ENCODE measurements around the gene DCAF12.
"Not testable (repeated sequence)": the region's sequence is repeated elsewhere in the genome, so short reads cannot be mapped to it uniquely, and the experiment has no call there.

DCAF12 gene

GRCh38 chr9:34070606-34071324 lies 55.7 kb downstream of the DCAF12 start:
- Histone ChIP-seq H3K4me3 (no peak overlapping the region), H3K4me1 (no peaks in the 10 kb centered on the region; the same call in 1 of the 2 replicates), H3K36me3 (replicated peaks) (no peaks in the 10 kb centered on the region), H3K9me3 (no peaks in the 10 kb centered on the region), H3K27me3 (ENCODE audit: low read depth) (no peaks in the 10 kb centered on the region)
- in situ Hi-C loops (cut with MboI; ENCODE audit: low sequenced_read_pairs): no loop called here
- DNase-seq (ENCODE audit: low spot score in 2 of 2): no peak

DNA sequence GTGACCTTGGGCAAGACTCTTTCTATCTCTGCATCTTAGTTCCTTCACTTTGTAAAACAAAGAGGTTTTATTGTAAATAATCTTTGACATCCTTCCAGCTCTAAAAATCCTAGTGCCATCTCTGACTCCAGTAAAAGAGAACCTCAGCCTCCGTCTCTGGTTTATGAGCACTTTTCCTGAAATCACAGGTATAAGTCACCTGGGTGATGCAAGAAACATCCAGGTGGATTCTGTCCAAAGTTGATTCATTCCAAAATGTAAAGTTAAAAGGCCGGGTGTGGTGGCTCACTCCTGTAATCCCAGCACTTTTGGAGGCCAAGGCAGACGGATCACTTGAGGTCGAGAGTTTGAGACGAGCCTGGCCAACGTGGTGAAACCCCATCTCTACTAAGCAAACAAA lies 56.7 kb downstream of the DCAF12 start:
- in situ Hi-C loops (cut with MboI; ENCODE audit: low sequenced_read_pairs): no loop called here

GRCh38 chr9:34065541-34065940 lies 61.0 kb downstream of the DCAF12 start:
- H3K4me3 ChIP-seq: no peak overlapping the region
- no peaks in the 10 kb centered on the region for H3K27me3 ChIP-seq (ENCODE audit: low read depth)
- H3K4me1 ChIP-seq: peaks cover 4% of the 10 kb centered on the region
- no peaks in the 10 kb centered on the region for H3K36me3 ChIP-seq (replicated peaks)
- peak in 1 of 2 experiments; percentile 65 for DNase-seq (ENCODE audit: low spot score in 2 of 2)
- no peaks in the 10 kb centered on the region for H3K9me3 ChIP-seq
- in situ Hi-C loops (cut with MboI; ENCODE audit: low sequenced_read_pairs): no loop called here

More for the DNA sequence above, 56.7 kb downstream of the DCAF12 start:
- Histone ChIP-seq H3K36me3 (replicated peaks) (no peaks in the 10 kb centered on the region), H3K27me3 (ENCODE audit: low read depth) (no peaks in the 10 kb centered on the region), H3K9me3 (no peaks in the 10 kb centered on the region), H3K4me3 (no peak overlapping the region), H3K4me1 (peaks cover 4% of the 10 kb centered on the region)
- DNase-seq (ENCODE audit: low spot score in 2 of 2): no peak

DNA sequence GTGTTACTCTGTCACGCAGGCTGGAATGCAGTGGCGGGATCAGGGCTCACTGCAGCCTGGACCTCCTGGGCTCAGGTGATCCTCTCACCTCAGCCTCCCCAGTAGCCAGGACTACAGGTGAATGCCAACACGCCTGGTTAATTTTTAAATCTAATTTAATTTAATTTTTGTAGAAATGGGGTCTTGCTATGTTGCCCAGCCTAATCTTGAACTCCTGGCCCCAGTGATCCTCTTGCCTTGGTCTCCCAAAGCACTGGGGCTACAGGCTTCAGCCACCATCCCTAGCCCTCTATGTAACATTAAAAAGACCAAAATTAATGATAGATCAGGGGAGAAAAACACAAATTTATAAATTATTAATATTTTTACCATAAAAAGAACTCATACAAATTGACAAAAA lies 66.5 kb downstream of the DCAF12 start:
- H3K36me3 ChIP-seq (replicated peaks): no peaks in the 10 kb centered on the region
- 0 out of 2 replicates have a peak, but pooled peaks cover 2% of the 10 kb centered on the region for H3K27me3 ChIP-seq (ENCODE audit: low read depth)
- in situ Hi-C loops (cut with MboI; ENCODE audit: low sequenced_read_pairs): no loop called here
- H3K9me3 ChIP-seq: no peaks in the 10 kb centered on the region
- no peak overlapping the region for H3K4me3 ChIP-seq
- H3K4me1 ChIP-seq: peaks cover 6% of the 10 kb centered on the region
- DNase-seq (ENCODE audit: low spot score in 2 of 2): no peak

DNA sequence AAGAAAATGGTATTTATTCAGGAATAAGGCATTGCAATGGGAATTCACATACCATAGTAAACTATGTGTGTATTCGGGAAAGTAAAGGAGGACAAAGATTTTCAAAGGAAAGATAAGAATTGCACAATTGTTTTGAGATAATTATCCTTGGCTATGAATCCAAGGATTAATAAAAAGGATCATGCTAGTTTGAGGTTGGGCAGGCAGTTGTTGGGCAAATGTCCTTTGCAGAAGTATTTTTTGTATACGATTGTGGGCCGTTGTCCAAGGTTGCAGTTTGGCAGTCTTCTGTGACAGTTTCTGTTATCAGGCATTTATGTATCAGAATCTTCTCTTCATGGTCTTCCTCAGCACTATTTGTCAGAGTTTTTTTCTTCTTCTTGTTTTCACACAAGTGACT lies 67.2 kb downstream of the DCAF12 start:
- no peaks in the 10 kb centered on the region for H3K36me3 ChIP-seq (replicated peaks)
- no peak overlapping the region for H3K4me3 ChIP-seq
- in situ Hi-C loops (cut with MboI; ENCODE audit: low sequenced_read_pairs): no loop called here
- no peaks in the 10 kb centered on the region for H3K9me3 ChIP-seq
- H3K27me3 ChIP-seq (ENCODE audit: low read depth): 0 out of 2 replicates have a peak, but pooled peaks cover 2% of the 10 kb centered on the region
- DNase-seq (ENCODE audit: low spot score in 2 of 2): no peak
- peaks cover 6% of the 10 kb centered on the region for H3K4me1 ChIP-seq

- H3K4me1 ChIP-seq: peaks cover 16% of the 10 kb centered on the region
- peak overlapping the region; percentile 77 for H3K4me3 ChIP-seq
- H3K36me3 ChIP-seq (replicated peaks): peaks cover under 1% of the 10 kb centered on the region; the same call in 1 of the 2 replicates
- peaks cover 2% of the 10 kb centered on the region; the same call in 1 of the 2 replicates for H3K9me3 ChIP-seq
- no peak for DNase-seq (ENCODE audit: low spot score in 2 of 2)
- no peaks in the 10 kb centered on the region for H3K27me3 ChIP-seq (ENCODE audit: low read depth)
- in situ Hi-C loops (cut with MboI; ENCODE audit: low sequenced_read_pairs): no loop called here
These were observed 76.7 kb downstream of the DCAF12 start for GRCh38 chr9:34049630-34050384.

GRCh38 chr9:34048727-34049629 lies 77.5 kb downstream of the DCAF12 start, which contains the start of gene UBAP2:
TSS of gene UBAP2 (minus strand) at chr9:34048887. CDS start at chr9:34017148, 31,739 bp downstream.
- H3K9me3 ChIP-seq: peaks cover 2% of the 10 kb centered on the region; the same call in 1 of the 2 replicates
- in situ Hi-C loops (cut with MboI; ENCODE audit: low sequenced_read_pairs): no loop called here
- H3K36me3 ChIP-seq (replicated peaks): peaks cover 5% of the 10 kb centered on the region; the same call in 1 of the 2 replicates
- no peaks in the 10 kb centered on the region for H3K27me3 ChIP-seq (ENCODE audit: low read depth)
- H3K4me3 ChIP-seq: peak within 1 kb of the TSS; percentile 77
- H3K4me1 ChIP-seq: peaks cover 16% of the 10 kb centered on the region
- peak; percentile 94 to 98 for DNase-seq (ENCODE audit: low spot score in 2 of 2)

DNA sequence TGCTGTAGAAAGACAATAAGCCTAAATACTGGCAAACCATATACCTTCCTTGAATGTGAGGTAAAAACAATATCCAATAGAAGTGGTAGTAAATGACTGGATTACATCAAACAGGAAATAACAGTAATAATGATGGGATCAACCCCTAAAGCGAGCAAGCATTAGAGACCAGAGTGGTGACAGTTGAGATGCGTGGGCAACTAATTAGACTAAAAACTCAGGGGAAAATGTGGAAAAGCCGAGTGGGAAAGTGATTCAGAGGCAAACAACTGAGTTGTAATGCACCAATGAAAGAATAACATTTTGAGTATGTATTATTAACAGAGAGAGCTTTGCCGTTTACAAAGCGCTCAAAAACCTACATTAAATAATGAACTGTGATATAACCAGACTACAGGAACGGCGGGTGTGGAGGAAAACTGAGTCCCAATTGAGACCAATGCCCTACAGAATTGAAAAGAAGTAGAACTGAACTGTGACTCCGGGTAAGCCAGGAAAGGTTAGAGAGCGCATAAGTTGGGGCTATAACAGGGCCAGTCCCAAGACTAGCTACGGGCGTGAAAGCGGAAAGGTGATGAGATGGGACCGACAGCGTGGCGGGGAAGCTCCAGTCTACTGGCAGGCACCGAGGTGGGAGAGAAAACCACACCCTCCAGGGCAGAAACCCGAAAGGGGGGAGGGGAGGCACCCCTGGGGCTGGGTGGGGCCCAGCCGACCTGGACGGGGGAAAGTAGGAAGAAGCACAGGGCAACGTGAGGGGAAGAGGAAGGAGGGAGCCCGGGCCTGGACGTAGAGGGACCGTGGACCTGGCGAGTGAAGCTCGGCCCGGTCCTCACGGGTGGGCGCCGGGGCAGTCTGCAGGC lies 78.4 kb downstream of the DCAF12 start:
- peak; percentile 34 to 77 for DNase-seq (ENCODE audit: low spot score in 2 of 2)
- H3K27me3 ChIP-seq (ENCODE audit: low read depth): no peaks in the 10 kb centered on the region
- in situ Hi-C loops (cut with MboI; ENCODE audit: low sequenced_read_pairs): no loop called here
- peaks cover 16% of the 10 kb centered on the region for H3K4me1 ChIP-seq
- H3K36me3 ChIP-seq (replicated peaks): peaks cover 5% of the 10 kb centered on the region
- H3K9me3 ChIP-seq: peaks cover 2% of the 10 kb centered on the region; the same call in 1 of the 2 replicates
- H3K4me3 ChIP-seq: peak overlapping the region; percentile 77

DNA sequence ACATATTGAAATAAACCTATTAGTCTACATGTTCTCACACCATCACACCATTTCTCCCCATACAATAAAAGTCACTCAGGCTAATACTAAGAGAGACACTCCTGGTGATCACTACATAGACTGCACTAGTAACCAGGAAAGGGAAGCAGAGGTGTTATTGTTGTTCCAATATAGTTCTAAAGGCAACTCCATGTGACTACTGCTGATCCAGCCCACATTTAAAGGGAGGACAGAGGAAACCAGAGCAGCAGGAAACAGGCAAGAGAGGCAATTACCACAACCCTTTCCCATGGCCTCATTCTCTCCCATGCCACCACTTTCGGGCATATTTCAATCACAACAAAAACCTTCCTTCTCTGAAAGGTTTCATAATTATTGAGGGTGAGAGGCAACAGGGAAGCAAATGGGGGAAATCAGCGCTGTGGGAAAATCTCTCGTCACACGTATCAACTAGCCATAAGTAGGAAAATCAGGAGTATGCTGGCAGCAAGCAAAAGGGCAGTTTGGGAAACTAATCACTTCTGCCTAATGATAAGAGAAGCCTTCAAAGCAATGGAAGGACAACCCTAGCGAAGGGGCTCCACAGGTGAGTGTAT lies 79.6 kb downstream of the DCAF12 start:
- Histone ChIP-seq H3K4me1 (peaks cover 16% of the 10 kb centered on the region), H3K9me3 (peaks cover 2% of the 10 kb centered on the region; the same call in 1 of the 2 replicates), H3K36me3 (replicated peaks) (peaks cover 5% of the 10 kb centered on the region), H3K4me3 (peak overlapping the region; percentile 77), H3K27me3 (ENCODE audit: low read depth) (no peaks in the 10 kb centered on the region)
- DNase-seq (ENCODE audit: low spot score in 2 of 2): no peak
- in situ Hi-C loops (cut with MboI; ENCODE audit: low sequenced_read_pairs): no loop called here

GRCh38 chr9:34045903-34046302 lies 80.6 kb downstream of the DCAF12 start:
- no peak overlapping the region for H3K4me3 ChIP-seq
- in situ Hi-C loops (cut with MboI; ENCODE audit: low sequenced_read_pairs): no loop called here
- DNase-seq (ENCODE audit: low spot score in 2 of 2): no peak
- peaks cover 16% of the 10 kb centered on the region for H3K4me1 ChIP-seq
- H3K27me3 ChIP-seq (ENCODE audit: low read depth): no peaks in the 10 kb centered on the region
- peaks cover 11% of the 10 kb centered on the region for H3K36me3 ChIP-seq (replicated peaks)
- peaks cover 2% of the 10 kb centered on the region; the same call in 1 of the 2 replicates for H3K9me3 ChIP-seq

DNA sequence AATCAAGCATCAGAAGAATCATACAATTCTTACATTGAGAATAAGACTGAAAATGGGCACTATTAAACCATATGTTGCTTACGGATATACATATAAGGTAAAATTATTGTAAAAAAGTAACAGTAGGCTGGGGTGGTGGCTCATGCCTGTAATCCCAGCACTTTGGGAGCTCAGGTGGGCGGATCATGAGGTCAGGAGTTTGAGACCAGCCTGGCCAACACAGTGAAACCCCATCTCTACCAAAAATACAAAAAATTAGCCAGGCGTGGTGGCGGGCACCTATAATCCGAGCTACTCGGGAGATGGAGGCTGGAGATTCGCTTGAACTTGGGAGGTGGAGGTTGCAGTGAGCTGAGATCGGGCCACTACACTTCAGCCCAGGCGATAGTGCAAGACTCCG lies 84.4 kb downstream of the DCAF12 start:
- DNase-seq (ENCODE audit: low spot score in 2 of 2); H3K27me3 ChIP-seq (ENCODE audit: low read depth); H3K4me1 ChIP-seq; H3K9me3 ChIP-seq; H3K4me3 ChIP-seq; in situ Hi-C loops (cut with MboI; ENCODE audit: low sequenced_read_pairs): not testable (repeated sequence)
- peaks cover 18% of the 10 kb centered on the region for H3K36me3 ChIP-seq (replicated peaks)

DNA sequence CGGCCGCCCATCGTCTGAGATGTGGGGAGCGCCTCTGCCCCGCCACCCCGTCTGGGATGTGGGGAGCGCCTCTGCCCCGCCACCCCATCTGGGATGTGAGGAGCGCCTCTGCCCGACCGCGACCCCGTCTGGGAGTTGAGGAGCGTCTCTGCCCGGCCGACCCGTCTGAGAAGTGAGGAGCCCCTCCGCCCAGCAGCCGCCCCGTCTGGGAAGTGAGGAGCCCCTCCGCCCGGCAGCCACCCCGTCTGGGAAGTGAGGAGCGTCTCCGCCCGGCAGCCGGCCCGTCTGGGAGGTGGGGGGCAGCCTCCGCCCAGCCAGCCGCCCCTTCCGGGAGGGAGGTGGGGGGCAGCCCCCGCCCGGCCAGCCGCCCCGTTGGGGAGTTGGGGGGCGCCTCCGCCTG lies 87.6 kb downstream of the DCAF12 start:
- DNase-seq (ENCODE audit: low spot score in 2 of 2); H3K9me3 ChIP-seq; in situ Hi-C loops (cut with MboI; ENCODE audit: low sequenced_read_pairs); H3K4me3 ChIP-seq; H3K4me1 ChIP-seq; H3K27me3 ChIP-seq (ENCODE audit: low read depth): not testable (repeated sequence)
- H3K36me3 ChIP-seq (replicated peaks): peaks cover 13% of the 10 kb centered on the region

Measured in HAP-1 (cell line).